Lower leg skin (tissue), 4 donors: ENCODE measurements around the gene SPSB1. TPM values are rescaled to one million over a fixed set of nuclear protein-coding genes. Genes with fewer than 3 reads are reported as not detected.
"Not testable (repeated sequence)": the region's sequence is repeated elsewhere in the genome, so short reads cannot be mapped to it uniquely, and the experiment has no call there.

Experiments used
- DNase-seq, 2 donors: peaks; one replicate each; pipeline ENCODE4 v3.0.0-alpha.2; 2019; ENCODE audit warnings: low spot score in 2 of 2
- H3K4me3 ChIP-seq: fragments of 200-600 bp; sonication (generic); 2 replicates; pipeline ENCODE4 v1.5.1; 2017; ENCODE audit warnings: mild to moderate bottlenecking, low read depth; ENCODE audit not compliant: poor library complexity, severe bottlenecking
- CTCF ChIP-seq, 3 donors: fragments of 450-650 bp; IDR thresholded peaks; one replicate each; pipeline ENCODE4 v1.5.1; 2016; ENCODE audit warnings: antibody characterized with exemption in 3 of 3, mild to moderate bottlenecking in 3 of 3, moderate library complexity in 2 of 3
- POLR2A ChIP-seq, 2 donors: fragments of 450-650 bp; IDR thresholded peaks; one replicate each; pipeline ENCODE4 v1.6.1; 2016 to 2017; ENCODE audit warnings: antibody characterized with exemption in 2 of 2, mild to moderate bottlenecking in 1 of 2, moderate library complexity in 1 of 2
- WGBS, 2 donors: methylation state at CpG; one replicate each; pipeline ENCODE4 v1.1.5; 2018; 5-methylcytosine and 5-hydroxymethylcytosine counted together
- intact Hi-C: fragments of 100-400 bp; cut with DNase I; formaldehyde crosslinking; loops from one replicate; pipeline ENCODE4 v1.15.0; 2023; ENCODE audit warnings: low total_unique reads
- total RNA-seq, 4 donors: library from RNA; depleted of rRNA; stranded (reverse); fragments of >200 nt; gene quantifications; one replicate each; pipeline ENCODE4 v1.1.0, GENCODE V29; 2016

The SPSB1 gene
- total RNA-seq, 4 donors from 2014 or later: 25.3 to 75.5 (median 45.3) TPM

- H3K4me3 ChIP-seq: no peak overlapping the region
- TF ChIP-seq POLR2A (IDR thresholded peaks at IDR 0.05) (no peak), CTCF (IDR thresholded peaks at IDR 0.05) (no peak)
- WGBS, 2 donors: 98% methylated on average over 4 of the region's 4 CpGs
- no peak for DNase-seq
- intact Hi-C loops: no loop called here
Observed at GRCh38 chr1:9378801-9379200, 86.1 kb downstream of the SPSB1 start.

GRCh38 chr1:9380711-9381110, 88.0 kb downstream of the SPSB1 start:
- 77 to 81% methylated on average over 6 of the region's 6 CpGs for WGBS, 2 donors
- intact Hi-C loops: no loop called here
- no peak overlapping the region for H3K4me3 ChIP-seq
- no peak for DNase-seq
- TF ChIP-seq POLR2A (IDR thresholded peaks at IDR 0.05) (no peak), CTCF (IDR thresholded peaks at IDR 0.05) (no peak)

- H3K4me3 ChIP-seq: no peak overlapping the region
- no peak for DNase-seq
- WGBS, 2 donors: 83 to 90% methylated on average over 20 of the region's 20 CpGs
- intact Hi-C loops: no loop called here
- no peak for TF ChIP-seq POLR2A (IDR thresholded peaks at IDR 0.05)
- no peak for TF ChIP-seq CTCF (IDR thresholded peaks at IDR 0.05)
Observed at GRCh38 chr1:9382643-9383491, 90.2 kb downstream of the SPSB1 start.

DNA sequence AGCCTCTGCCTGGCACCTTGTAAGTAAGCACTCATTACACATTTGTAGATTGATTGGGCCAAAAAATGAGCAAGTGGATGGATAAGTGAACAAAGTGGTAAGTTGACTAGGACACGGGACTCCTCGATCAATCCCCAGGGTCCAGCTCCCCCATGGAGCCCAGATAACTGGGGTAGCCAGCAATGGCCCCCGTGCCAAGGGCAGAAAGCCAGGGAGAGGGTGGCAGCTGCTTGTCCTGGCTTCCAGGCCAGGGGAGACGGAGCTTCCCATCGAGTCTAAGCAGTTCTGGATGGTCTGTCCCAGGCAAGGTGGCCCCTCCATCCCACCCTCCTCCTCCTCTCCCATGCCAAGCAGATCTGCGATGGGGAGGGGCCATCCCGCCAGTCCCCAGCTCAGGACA, 91.4 kb downstream of the SPSB1 start:
- intact Hi-C loops: no loop called here
- WGBS, 2 donors: 81 to 84% methylated on average over 7 of the region's 7 CpGs
- TF ChIP-seq POLR2A (IDR thresholded peaks at IDR 0.05) (no peak), CTCF (IDR thresholded peaks at IDR 0.05) (no peak)
- no peak overlapping the region for H3K4me3 ChIP-seq
- DNase-seq: no peak

DNA sequence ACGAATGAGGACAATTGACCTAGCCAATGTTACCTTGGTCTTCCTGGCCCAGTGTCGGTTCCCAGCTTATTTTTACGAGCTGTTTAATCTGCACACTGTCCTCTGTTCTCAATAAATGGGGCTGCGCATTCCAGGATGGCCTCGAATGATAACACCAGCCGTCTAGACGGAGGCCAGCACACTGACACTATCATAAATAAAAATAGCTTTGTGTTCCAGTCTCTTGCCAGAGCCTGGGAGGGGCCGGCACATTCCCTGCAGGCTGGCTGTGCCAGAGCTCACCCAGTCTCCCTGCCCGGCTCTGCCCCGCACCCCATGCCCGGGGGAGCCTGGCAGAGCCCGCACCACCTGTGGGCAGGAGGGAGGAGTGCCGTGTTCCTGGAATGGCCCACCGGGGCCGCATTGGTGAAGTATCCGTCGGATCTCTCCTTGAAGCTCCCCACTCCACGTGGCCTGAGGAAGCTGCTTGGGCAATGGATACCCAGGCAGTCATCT, 92.1 kb downstream of the SPSB1 start:
- DNase-seq: no peak
- 14 to 24% methylated on average over 18 of the region's 18 CpGs for WGBS, 2 donors

DNA sequence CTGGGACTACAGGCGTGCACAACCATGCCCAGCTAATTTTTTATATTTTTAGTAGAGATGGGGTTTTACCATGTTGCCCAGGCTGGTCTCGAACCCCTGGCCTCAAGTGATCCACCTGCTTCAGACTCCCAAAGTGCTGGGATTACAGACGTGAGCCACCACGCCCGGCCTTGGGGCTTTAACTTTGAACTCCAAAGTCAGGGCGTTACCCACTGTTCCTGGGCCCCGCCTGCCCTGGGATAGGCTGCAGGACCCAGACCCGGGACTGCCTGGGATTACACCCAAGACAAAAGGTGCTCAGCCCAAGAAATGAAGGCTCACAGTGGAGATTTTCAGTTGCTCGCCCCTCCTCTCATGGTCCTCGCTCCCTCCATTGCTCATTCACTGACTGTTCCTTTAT, 92.7 kb downstream of the SPSB1 start:
- intact Hi-C loops: not testable (repeated sequence)
- WGBS, 2 donors: 66 to 80% methylated on average over 10 of the region's 10 CpGs

More for the DNA sequence above, 92.1 kb downstream of the SPSB1 start:
- intact Hi-C loops: no loop called here
- no peak for TF ChIP-seq CTCF (IDR thresholded peaks at IDR 0.05)
- no peak for TF ChIP-seq POLR2A (IDR thresholded peaks at IDR 0.05)
- H3K4me3 ChIP-seq: no peak overlapping the region

More for the DNA sequence above, 92.7 kb downstream of the SPSB1 start:
- not testable (repeated sequence) for DNase-seq, H3K4me3 ChIP-seq
